Glomerular endothelial cell (primary cell): ENCODE results near the gene CD8A. TPM values are rescaled to one million over a fixed set of nuclear protein-coding genes. Genes with fewer than 3 reads are reported as not detected.

Source experiments
- DNase-seq: peaks from one replicate; pipeline ENCODE4 v3.0.0-alpha.2; 2011; ENCODE audit warnings: low read depth, low spot score; ENCODE audit errors: extremely low read depth
- total RNA-seq: library from RNA; depleted of rRNA; stranded (reverse); fragments of >200 nt; gene quantifications from 2 replicates; pipeline ENCODE4 v1.2.3, GENCODE V29; 2015

CD8A gene
- total RNA-seq, 1 donor from 2014 or later: not detected

GRCh38 chr2:86781363-86781762, 9.3 kb downstream of the CD8A start:
- DNase-seq: no peak

GRCh38 chr2:86779971-86780370, 10.7 kb downstream of the CD8A start:
- no peak for DNase-seq

GRCh38 chr2:86778957-86779356, 11.8 kb downstream of the CD8A start:
- no peak for DNase-seq

GRCh38 chr2:86776532-86776931, 14.2 kb downstream of the CD8A start:
- DNase-seq: no peak

GRCh38 chr2:86775338-86775737, 15.4 kb downstream of the CD8A start:
- DNase-seq: no peak

GRCh38 chr2:86774862-86775261, 15.9 kb downstream of the CD8A start:
- DNase-seq: no peak

- DNase-seq: no peak
These were observed 18.1 kb downstream of the CD8A start for GRCh38 chr2:86772611-86773010.

GRCh38 chr2:86770816-86771301, 19.9 kb downstream of the CD8A start:
- no peak for DNase-seq

- DNase-seq: no peak
These were observed 20.9 kb downstream of the CD8A start for GRCh38 chr2:86769838-86770237.

GRCh38 chr2:86768189-86768949, 22.3 kb downstream of the CD8A start:
- DNase-seq: no peak

GRCh38 chr2:86765310-86765695, 25.4 kb downstream of the CD8A start:
- DNase-seq: no peak

- DNase-seq: peak; percentile 20
These were observed 25.9 kb downstream of the CD8A start for GRCh38 chr2:86764661-86765309.

- no peak for DNase-seq
These were observed 30.3 kb downstream of the CD8A start for GRCh38 chr2:86760371-86760770.

- DNase-seq: no peak
These were observed 32.3 kb downstream of the CD8A start for GRCh38 chr2:86758405-86758804.

- no peak for DNase-seq
These were observed 37.1 kb downstream of the CD8A start for GRCh38 chr2:86753606-86754005.

- no peak for DNase-seq
These were observed 37.8 kb downstream of the CD8A start for GRCh38 chr2:86752934-86753333.

- DNase-seq: no peak
These were observed 38.9 kb downstream of the CD8A start for GRCh38 chr2:86751778-86752177.

GRCh38 chr2:86750240-86750839, 40.4 kb downstream of the CD8A start:
- no peak for DNase-seq

GRCh38 chr2:86747711-86748639, 42.7 kb downstream of the CD8A start:
- DNase-seq: peak; percentile 3

- no peak for DNase-seq
These were observed 43.8 kb downstream of the CD8A start for GRCh38 chr2:86746939-86747338.

- DNase-seq: no peak
These were observed 46.6 kb downstream of the CD8A start for GRCh38 chr2:86744152-86744551.
